GM19463 (cell line): Measurements from ENCODE around the gene TP63.

Source experiments
- ATAC-seq: cut with Tn5 transposase; IDR thresholded peaks from one replicate; pipeline ENCODE4 v1.9.1; 2021; ENCODE audit warnings: mild to moderate bottlenecking, moderate library complexity; ENCODE audit not compliant: unreplicated experiment

The TP63 gene

DNA sequence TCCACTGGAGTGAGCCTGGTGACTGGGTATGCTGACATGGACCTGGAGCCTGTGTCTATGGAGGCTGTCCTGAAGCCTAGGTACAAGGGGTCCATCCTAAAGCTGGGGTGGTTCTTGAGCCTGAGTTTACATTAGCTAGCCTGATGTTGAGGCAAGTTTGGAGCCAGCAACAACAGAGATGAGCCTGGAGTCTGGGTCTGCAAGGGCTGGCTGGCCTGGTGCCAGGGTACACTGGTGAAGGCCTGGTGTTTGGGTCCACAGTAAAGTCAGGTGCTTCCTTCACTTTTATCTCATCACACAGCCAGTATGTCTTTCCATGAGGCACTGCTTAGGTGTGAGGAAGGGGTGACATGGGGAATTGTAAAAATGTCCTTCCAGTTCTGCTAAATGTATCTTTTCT lies 49.5 kb downstream of the TP63 start:
- ATAC-seq, result no peak

DNA sequence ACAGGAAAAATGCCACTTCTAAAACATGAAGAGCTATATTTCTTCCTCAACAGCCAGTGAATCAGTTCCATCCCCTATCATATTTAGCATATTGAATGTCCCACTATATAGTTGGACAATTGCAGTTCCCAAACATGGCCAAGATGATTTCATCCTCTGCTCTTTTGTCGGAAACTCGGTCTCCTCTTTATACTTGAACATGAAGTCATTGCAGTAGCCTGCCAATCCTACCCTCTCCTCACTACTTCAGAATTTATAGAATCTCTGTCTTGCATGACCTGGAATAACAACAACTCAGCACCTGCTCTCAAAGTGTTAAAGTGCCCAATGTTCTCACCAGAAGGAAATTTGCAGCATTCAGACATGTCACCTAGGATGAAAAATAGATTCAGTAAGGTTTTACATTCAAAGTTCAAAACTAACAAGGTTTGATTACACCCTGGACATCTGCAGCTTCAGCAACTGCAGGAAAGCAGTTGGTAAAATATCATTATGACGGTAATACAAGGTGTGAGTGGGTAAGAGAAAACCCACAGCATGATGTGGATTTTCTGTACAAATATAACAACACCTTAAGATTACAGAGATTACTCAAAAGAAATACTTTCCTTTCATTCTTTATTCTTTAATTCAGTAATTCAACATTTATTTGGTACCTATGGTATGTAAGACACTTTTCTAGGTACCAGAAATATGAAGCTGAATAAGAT lies 52.5 kb downstream of the TP63 start:
- ATAC-seq, result no peak

DNA sequence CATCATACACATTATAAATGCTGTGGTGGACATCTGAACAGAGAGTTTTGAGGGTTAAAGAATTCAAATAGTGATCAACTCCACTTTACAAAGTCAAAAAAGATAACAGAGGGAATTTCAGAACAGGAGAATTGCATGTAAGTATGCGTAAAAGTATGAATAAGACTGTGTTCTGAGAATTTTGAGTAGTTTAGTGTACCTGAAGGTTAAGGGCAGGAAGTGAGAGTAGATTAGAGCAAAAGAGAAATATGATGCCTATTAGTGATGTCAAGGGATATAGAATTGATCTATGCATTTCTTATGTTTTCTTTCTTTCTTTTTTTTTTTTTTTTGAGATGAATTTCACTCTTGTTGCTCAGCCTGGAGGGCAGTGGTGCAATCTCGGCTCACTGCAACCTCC lies 53.1 kb downstream of the TP63 start:
- ATAC-seq, result no peak

DNA sequence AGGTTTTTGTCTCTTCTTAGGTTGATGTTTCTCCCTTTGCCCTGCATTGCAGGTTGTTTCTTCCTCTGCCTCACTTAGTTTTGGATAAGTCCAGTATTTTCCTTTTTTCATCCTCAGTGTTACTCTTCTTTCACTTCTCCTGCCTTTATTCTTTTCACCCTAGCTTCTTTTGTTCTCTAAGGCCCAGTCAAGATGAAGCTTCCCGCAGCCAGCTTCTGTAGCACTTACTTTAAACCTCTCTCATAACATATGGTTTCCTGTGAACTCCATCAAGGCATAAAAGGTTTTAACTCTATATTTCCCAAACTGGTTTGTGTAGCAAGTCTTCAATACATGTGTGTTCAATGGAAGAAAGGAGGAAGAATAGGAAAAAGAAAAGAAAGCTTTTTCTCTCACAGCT lies 54.1 kb downstream of the TP63 start:
- no peak for ATAC-seq

DNA sequence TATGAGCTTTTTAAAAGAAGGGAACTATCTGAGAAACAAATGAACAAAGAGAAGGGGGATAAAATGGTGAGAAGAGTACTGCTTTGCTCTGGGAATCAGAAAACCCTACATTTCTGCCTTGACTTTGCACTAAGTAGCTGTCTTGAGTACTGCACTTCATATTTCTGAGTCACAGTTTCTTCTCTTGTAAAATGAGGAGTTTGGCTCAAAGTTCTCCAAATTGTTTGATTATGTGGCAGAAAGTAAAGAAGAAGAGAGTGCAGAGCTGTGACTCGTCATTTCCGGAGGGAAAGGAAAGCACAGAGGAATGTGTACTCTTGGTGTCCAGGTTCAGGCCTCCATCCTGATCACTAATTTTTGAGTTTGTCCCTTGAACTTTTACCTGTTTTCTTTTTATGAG lies 54.7 kb downstream of the TP63 start:
- no peak for ATAC-seq

DNA sequence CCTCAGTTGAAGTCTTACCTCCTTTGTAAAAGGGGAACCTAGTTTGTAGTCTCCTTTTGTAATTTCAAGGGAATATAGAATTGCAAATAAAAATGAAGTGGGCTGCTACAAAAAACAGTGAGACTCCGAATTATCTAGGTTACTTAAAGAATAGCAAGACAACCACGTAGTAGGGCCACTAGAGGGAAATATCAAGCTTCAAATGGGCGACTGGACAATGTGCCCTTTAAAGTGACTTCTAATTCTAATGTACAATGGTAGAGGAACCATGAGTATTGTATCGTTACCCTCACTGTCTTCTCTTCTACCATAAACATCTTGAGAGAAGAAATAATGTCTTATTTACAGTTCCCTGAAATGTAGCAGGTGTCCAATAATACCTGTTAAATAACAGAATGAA lies 56.3 kb downstream of the TP63 start:
- ATAC-seq, result no peak

DNA sequence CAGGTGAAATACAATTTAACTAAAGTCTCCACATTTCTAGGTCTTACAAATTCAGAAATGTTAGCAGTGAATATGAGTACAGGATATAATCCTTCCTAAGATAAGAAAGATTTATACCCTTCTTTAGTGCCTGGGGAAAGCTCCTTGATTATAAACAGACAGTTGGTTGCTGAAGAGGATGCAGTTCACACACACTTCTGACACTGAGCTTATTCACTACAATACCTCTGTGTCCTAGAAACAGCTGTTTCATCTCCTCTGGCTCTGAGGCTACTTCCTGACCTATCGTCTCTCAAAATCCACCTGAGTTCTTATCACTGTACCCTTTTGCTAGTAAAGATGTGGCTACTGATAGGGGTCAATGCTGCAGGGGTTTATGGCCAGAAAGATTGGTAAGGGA lies 57.1 kb downstream of the TP63 start:
- peak; percentile 47 for ATAC-seq

DNA sequence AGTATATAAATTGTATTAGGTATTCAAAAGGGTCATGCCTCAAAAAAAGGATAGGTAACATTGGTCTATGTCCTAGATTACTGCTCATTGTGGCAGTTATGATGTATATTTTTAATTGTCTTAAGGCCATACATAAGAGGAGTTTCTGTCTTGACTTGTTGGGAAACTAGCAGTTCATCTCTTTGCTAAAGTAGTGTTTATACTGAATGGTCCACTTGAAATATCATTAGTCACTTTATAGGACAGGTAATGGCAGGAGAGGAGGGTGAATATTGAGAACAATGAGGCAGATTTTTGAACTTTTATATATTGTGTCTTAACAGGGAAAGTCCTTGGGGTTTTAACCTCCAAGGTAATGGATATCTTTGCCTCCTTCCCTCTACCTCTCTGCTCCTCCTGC lies 58.4 kb downstream of the TP63 start:
- ATAC-seq, result no peak

DNA sequence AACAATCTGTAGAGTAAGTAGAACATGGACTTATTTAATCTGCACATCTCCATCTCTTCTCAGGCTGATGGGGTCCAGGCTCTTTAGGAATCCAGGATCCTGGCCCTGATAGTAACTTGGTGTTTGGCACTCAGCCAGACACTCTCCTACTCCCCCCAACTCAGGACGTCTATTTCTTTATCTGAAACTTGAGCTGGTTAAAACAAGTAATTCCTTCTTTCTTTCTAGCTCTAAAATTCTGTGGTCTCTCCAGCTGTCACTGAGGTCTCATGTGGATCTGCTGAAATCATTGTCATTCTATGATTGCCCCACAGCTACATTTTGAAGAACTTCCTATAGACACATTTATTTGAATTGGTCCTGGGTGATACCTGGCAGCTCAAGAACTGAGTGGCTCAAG lies 59.0 kb downstream of the TP63 start:
- ATAC-seq, result no peak

DNA sequence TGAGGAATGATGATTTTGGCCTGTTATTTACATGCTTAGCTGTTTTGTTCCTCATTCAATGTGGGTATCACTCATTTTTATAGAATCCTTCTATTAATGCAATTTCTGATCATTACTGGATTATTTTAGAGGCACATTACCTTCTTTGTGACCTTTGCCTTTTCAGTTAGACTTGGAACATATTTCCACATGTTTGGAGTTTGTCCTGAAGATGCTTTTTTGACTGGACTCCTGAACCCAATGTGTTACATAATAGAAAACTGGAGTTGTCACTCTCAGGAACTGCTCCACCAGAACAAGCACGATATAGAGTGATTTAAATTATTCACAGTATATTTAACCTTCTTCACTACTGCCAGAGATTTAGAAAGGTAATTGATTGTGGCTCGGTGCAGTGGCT lies 59.5 kb downstream of the TP63 start:
- ATAC-seq, result no peak

DNA sequence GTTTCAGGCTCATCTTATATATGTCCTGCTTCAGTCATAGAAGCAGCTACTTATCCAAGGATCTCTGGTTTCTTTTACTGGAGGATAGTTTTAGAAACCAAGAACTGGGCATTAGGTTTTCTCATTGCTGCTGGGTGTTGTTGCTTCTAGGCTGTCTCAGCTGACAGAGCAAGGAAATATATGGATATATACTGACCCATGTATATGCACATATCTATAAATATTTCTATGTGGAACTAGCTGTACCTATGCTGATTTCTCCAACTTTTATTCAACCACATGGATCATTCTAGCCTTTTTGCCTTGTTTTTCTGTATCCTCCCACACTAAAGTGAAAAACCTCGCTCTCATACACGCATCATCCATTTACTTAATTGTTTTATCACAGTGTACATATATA lies 64.2 kb downstream of the TP63 start:
- no peak for ATAC-seq

DNA sequence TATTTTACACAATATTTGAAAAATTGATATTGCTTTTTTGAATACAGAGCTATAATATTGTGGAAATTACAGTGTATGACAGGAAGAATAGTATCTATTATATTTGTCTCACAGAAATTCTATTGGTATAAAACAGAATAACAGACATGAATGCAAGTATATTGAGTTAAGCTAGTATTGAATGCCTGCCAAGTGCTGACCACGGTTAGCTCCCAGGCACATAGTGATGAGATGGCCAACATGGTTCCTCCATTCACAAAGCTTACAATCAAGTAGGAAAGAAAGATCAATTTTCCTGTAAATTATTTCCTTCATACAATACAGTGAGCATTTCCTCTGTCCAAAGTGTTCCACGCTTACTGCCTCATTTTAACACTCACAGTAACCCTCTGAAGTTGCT lies 67.6 kb downstream of the TP63 start:
- ATAC-seq, result no peak

DNA sequence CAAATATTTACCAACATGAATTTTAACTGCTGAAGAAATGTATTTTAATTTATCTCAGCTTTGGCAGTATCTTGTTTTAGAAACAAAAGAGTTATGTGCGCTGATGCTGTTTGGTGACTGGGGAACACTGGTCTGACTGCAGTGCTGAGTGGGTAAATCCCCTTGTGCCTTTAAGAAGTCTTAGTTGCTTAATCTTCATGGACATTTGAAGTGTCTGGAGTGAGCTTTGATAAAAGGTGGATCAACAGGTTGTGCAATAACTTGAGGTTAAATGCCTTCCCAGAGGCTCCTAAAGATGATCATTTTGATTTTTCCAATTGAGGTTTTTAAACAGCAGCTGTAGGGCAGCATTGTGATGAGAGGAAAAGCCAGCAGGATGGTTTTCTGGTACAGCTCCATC lies 68.7 kb downstream of the TP63 start:
- no peak for ATAC-seq

DNA sequence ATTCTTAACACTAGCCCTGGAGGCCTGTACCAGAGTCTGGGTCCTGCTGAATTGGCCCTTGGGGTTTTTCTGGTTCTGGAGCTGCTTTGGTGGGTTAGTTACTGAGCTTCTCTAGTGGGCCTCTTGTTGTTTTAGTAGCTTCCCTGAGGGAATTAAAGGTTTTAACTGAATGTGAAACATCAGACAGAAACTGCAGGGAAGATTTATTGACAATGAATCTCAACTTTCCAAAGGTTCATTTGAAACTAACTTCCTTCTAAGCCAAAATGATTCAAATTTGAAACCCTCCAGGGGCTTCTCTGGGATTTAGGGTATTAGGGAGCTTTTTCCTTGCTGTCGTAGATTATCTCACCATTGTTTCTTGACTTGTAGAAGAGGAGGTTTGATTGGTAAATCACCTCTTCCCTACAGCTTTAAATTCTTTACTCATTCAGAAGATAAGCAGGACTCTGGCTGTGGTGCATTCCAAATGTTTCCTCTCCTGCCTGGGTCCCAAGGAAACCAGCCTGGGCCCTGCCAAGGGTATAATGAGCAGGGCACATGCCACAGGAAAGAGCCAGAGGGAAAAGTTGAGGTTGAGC lies 71.0 kb downstream of the TP63 start:
- ATAC-seq, result no peak

DNA sequence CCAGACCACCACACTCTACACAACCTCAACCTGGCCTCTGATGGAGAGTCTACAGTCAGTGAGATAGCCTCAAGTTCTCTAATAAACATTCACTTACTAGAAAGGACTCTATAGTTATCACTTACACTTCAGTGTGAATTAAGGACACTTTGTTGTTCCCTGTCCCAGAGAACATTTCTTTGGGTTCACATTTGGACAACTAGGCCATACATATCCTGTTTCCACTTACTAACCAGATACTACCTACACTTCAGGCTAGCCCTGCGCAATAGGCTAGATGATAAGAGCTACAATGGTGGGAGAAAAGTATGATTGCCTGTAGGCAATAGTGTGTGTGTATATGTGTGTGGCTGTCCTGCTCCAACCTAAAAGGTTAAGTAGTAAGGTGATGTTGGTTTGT lies 72.7 kb downstream of the TP63 start:
- no peak for ATAC-seq

DNA sequence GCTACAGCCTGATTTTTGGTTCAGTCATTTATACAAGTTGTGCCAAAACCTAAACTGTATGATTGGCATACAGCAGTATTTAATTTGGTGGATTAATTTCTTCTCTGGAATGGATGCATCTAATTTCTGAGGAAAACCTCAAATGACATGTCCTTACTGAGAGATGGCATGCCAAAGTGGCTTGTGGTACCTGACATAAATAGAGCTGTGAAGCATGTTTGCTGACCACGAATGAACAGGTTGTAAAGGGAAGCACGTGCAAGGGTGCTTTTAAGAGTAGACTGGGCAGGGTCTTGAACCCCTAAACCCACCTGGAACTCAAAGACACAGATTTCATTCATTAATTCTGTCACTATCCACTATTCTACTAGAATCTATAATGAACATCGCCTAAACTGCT lies 77.2 kb downstream of the TP63 start:
- no peak for ATAC-seq

DNA sequence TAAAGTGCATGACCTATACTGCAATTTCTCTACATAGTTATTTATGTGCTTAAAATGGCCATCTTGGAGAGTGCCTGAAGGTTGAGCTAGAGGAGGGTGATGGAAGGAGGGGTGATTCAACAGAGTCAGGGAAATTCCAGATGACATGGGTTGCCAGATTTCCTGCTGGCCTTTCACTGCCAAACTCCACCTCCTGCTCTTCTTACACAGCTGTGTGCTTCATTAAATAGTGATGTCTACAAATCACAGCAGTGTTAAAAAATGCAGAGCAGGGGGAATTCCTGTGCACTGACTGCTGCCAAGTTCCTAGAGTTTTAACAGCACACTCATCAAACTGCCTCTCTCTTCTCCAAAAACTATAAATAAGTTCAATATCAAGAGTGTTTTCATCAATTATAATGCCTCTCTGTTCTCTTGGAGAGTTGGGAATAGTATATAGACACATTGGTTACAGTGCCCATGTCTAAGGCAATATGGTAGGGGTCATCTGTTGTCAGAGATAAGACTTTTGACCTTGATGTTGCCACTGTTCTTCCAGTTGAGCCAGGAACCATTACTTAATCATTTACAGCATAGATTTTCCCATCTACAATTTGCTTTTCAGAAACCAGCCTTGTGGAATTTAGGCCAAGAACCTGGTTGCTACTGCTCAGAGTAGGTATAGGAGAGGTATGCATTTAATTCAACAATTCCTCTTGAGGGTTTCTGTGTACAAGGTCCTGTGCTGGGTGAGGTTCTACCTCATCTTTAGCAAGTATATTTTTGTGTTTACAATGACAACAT lies 79.6 kb downstream of the TP63 start:
- peak; percentile 68 for ATAC-seq

DNA sequence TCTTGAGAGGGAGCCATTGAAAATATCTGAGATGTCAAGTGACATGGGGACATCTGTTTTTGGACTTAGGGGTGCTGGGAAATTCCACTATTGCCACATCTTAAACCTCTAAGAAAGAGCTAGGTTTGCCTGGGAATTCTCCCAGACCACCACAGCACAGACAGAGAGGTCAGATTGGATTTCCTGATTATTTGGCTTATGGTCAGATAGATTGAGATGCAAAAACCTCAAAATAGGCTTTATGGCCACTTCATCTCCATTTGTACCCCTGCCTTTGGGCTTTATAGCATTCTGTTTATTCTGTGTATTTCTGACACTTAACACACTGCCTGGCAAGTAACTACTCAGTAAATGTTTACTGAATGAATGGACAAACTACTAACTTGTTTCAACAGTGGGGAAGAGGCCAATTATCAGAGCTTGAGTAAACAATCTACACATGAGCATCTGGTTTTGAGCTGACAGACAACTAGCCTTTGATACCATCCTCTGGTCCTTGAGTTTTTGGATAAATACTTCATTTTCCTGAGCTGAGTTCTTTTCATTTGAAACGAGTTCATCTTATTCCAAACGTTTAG lies 81.8 kb downstream of the TP63 start:
- ATAC-seq, result no peak

DNA sequence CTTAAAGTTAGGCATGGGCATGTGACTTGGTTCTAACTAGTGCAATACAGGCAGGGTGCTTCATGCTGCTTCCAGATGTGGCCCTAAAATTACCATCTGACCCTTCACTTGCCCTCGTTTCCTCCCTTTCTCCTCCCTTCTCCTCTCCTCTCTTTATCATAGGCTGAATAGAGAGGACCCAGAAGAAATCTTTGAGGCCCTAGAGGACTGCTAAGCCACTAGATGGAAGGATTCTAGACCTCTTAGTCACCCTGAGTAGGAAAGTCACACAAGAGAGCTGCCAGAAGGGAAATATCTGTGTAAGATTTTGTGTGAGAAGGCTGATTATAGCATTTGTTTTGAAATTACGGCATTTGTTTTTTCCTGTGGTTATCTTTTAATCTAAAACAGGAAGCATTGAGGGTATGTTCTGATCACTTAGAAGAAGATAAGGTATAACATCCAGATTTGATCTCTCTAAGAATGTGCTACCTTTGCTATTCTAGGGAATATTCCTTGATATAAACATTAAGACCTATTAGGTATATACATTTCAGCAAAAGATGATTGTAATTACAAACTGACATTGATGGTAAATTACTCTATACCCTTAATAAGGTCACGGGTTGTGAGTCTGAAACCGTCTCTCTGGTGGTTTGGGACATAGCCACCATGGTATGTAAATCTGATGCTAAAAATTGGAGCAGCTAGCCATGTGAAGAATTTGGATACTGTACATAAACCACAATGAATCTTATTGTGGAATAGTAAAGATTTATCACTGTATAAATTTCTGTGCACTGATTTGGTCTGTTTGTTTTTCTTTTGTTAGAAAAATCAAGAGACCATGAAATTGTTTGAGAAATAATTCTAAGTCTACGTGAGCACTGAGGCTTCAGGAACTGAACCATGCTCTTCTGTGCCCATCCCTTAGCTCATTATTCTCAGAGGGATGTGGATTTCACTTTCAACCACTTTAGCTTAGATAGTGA lies 84.1 kb downstream of the TP63 start:
- ATAC-seq, result peak; percentile 41

DNA sequence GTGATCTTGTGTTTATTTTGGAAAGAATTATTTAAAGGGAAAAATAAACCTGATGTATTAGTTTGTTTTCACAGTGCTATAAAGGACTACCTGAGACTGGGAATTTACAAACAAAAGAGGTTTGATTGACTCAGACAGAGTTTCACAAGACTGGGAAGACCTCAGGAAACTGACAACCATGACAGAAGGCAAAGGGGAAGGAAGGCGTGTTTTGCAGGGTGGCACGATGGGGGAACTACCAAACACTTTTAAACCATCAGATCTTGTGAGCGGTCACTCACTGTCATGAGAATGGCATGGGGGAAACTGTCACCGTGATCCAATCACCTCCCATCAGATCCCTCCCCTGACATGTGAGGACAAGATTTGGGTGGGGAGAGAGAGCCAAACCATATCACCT lies 87.0 kb downstream of the TP63 start:
- ATAC-seq, result no peak
